ENCODE data around the gene C16orf74. TPM values are rescaled to one million over a fixed set of nuclear protein-coding genes. Genes with fewer than 3 reads are reported as not detected.
A peak's percentile ranks its signal among the peaks of the same experiment; 100 is the strongest.

The C16orf74 gene
- total RNA-seq, 1 experiment from 2014 or later, result 44.3 TPM

DNA sequence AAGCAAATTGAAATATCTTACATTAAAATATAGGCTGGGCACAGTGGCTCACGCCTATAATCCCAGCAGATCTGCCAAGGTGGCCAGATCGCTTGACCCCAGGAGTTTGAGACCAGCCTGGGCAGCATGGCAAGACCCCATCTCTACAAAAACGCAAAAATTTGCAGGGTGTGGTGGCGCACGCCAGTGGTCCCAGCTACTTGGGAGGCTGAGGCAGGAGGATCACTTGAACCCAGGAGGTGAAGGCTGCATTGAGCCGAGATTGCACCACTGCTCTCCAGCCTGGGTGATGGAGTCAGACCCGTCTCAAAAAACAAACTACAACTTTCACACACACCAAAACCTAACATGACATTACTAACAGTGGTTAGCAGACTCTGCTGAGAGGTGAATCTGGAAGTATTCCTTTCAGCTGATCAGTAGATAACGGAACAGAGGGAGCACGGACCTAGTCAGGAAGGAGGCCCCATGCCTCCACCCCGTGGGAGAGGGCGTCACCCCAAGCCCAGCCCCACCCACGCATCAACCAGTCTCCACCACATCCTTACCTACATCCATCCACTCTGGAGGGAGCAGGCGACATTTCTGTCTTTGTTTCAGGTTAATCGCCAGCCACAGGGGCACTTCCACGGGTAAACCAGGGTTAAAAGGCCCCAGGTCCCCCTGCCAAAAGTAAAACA is 63.8 kb downstream of the C16orf74 start:
- TF ChIP-seq, protein P1, sequence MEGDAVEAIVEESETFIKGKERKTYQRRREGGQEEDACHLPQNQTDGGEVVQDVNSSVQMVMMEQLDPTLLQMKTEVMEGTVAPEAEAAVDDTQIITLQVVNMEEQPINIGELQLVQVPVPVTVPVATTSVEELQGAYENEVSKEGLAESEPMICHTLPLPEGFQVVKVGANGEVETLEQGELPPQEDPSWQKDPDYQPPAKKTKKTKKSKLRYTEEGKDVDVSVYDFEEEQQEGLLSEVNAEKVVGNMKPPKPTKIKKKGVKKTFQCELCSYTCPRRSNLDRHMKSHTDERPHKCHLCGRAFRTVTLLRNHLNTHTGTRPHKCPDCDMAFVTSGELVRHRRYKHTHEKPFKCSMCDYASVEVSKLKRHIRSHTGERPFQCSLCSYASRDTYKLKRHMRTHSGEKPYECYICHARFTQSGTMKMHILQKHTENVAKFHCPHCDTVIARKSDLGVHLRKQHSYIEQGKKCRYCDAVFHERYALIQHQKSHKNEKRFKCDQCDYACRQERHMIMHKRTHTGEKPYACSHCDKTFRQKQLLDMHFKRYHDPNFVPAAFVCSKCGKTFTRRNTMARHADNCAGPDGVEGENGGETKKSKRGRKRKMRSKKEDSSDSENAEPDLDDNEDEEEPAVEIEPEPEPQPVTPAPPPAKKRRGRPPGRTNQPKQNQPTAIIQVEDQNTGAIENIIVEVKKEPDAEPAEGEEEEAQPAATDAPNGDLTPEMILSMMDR (conservative IDR thresholded peaks at IDR 0.05), result no peak
- no peak for TF ChIP-seq EZH2 (IDR thresholded peaks at IDR 0.05; ENCODE audit: low read depth)
- BruUV-seq (replicated peaks), result no TSS peak
- H3K79me2 ChIP-seq (ENCODE audit: low read depth), result peaks cover 14% of the 10 kb centered on the region

DNA sequence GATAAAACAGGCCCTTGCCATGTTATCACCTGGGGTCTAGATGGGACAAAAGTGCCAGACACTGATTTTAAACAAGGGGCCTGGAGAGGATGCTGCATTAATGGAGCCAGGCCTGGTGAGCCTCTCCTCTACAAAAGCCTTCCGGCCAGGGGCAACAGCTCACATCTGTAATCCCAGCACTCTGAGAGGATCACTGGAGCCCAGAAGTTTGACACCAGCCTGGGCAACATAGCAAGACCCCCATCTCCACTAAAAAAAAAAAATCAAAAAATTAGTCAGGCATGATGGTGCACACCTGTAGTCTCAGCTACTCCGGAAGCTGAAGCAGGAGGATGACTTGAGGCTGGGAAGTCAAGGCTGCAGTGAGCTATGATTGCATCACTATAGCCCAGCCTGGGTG is 65.6 kb downstream of the C16orf74 start:
- H3K36me3 ChIP-seq (ENCODE audit: low read depth), result no peaks in the 10 kb centered on the region
- POLR2A ChIA-PET (ENCODE audit: unreplicated experiment), result no interaction called here
- no peaks in the 10 kb centered on the region for H3K27me3 ChIP-seq (ENCODE audit: insufficient read depth, low read depth)
- no TSS peak for BruUV-seq (replicated peaks)
- H3K4me2 ChIP-seq, result no peak overlapping the region
- no peaks in the 10 kb centered on the region for H3K9me3 ChIP-seq (ENCODE audit: insufficient read depth, low read depth)
- CTCF ChIA-PET, result no interaction called here
- H3F3A ChIP-seq (ENCODE audit: insufficient read depth, low read depth), result peaks cover 3% of the 10 kb centered on the region
- no peaks in the 10 kb centered on the region for H4K20me1 ChIP-seq (ENCODE audit: insufficient read depth)
- H3K4me1 ChIP-seq (replicated peaks; ENCODE audit: insufficient read depth), result 0 out of 2 replicates have a peak, but pooled peaks cover 5% of the 10 kb centered on the region
- H3K79me2 ChIP-seq (ENCODE audit: low read depth), result peaks cover 14% of the 10 kb centered on the region
- H3K9me2 ChIP-seq (ENCODE audit: insufficient read depth), result no peaks in the 10 kb centered on the region
- no peak overlapping the region for H3K4me3 ChIP-seq
- H3K27ac ChIP-seq, result no peak overlapping the region
- DNase-seq, result no peak
- intact Hi-C loops (cut with micrococcal nuclease; ENCODE audit: unreplicated experiment), result no loop called here
- no peak overlapping the region for H2AFZ ChIP-seq
- TF ChIP-seq EZH2 (IDR thresholded peaks at IDR 0.05; ENCODE audit: low read depth), result no peak
- TF ChIP-seq, protein P1 (conservative IDR thresholded peaks at IDR 0.05), result no peak

More for the DNA sequence above, 63.8 kb downstream of the C16orf74 start:
- Histone ChIP-seq H3K9me3 (ENCODE audit: insufficient read depth, low read depth) (no peaks in the 10 kb centered on the region), H4K20me1 (ENCODE audit: insufficient read depth) (no peaks in the 10 kb centered on the region), H3K4me3 (no peak overlapping the region), H2AFZ (no peak overlapping the region), H3K36me3 (ENCODE audit: low read depth) (no peaks in the 10 kb centered on the region), H3K9me2 (ENCODE audit: insufficient read depth) (no peaks in the 10 kb centered on the region), H3K4me1 (replicated peaks; ENCODE audit: insufficient read depth) (0 out of 2 replicates have a peak, but pooled peaks cover 5% of the 10 kb centered on the region), H3K4me2 (peak overlapping the region; percentile 93; the same call in 1 of the 2 replicates), H3K27me3 (ENCODE audit: insufficient read depth, low read depth) (no peaks in the 10 kb centered on the region), H3K27ac (no peak overlapping the region), H3F3A (ENCODE audit: insufficient read depth, low read depth) (peaks cover 3% of the 10 kb centered on the region)
- DNase-seq, result no peak
- CTCF ChIA-PET, result no interaction called here
- POLR2A ChIA-PET (ENCODE audit: unreplicated experiment), result no interaction called here
- intact Hi-C loops (cut with micrococcal nuclease; ENCODE audit: unreplicated experiment), result no loop called here

DNA sequence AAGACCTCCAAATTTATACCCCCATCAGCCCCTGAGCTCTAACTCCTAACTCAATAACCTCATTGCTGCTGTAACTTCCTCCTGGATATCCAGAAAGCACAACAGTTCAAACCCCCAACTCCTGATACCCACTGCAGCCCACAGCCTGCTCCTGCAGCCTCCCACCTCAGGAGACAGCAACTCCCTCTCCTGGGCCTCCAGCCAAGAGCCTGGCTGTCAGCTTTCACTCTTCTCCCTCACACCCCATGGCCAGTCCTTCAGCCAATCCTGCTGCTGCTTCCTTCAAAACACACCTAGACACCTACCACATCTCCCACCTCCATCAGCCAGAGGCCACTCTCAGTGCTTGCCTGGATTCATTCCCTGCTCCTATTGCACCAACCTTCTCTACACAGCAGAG is 67.5 kb downstream of the C16orf74 start:
- Histone ChIP-seq H2AFZ (no peak overlapping the region), H3K4me2 (no peak overlapping the region), H3K9me3 (ENCODE audit: insufficient read depth, low read depth) (no peaks in the 10 kb centered on the region), H3K79me2 (ENCODE audit: low read depth) (peaks cover 13% of the 10 kb centered on the region), H3K9me2 (ENCODE audit: insufficient read depth) (no peaks in the 10 kb centered on the region), H3K4me3 (no peak overlapping the region), H3K4me1 (replicated peaks; ENCODE audit: insufficient read depth) (0 out of 2 replicates have a peak, but pooled peaks cover 5% of the 10 kb centered on the region), H3K27ac (no peak overlapping the region), H3K27me3 (ENCODE audit: insufficient read depth, low read depth) (no peaks in the 10 kb centered on the region), H3K36me3 (ENCODE audit: low read depth) (no peaks in the 10 kb centered on the region), H3F3A (ENCODE audit: insufficient read depth, low read depth) (no peaks in the 10 kb centered on the region; the same call in 1 of the 2 replicates), H4K20me1 (ENCODE audit: insufficient read depth) (no peaks in the 10 kb centered on the region)
- TF ChIP-seq EZH2 (IDR thresholded peaks at IDR 0.05; ENCODE audit: low read depth), result no peak
- TF ChIP-seq, protein P1 (conservative IDR thresholded peaks at IDR 0.05), result no peak
- POLR2A ChIA-PET (ENCODE audit: unreplicated experiment), result no interaction called here
- DNase-seq, result no peak
- CTCF ChIA-PET, result no interaction called here
- no TSS peak for BruUV-seq (replicated peaks)
- intact Hi-C loops (cut with micrococcal nuclease; ENCODE audit: unreplicated experiment), result no loop called here
